Natural killer cell treated with Interleukin-12 subunit alpha and Interleukin-12 subunit beta and Interleukin-15 and Interleukin-18, amount 100 ng/mL, for 72 hours (primary cell): Measurements from ENCODE around the gene RLN1. TPM values are rescaled to one million over a fixed set of nuclear protein-coding genes. Genes with fewer than 3 reads are reported as not detected.
"Not testable (repeated sequence)": the region's sequence is repeated elsewhere in the genome, so short reads cannot be mapped to it uniquely, and the experiment has no call there.

ENCODE experiments used
- ATAC-seq, 2 donors: fragments of 150-1000 bp; cut with Tn5 transposase in 1 of 2; sonication (Bioruptor Pico), chemical (Tn5 transposase) in 1 of 2; 2 replicates each; pipeline ENCODE4 v1.10.0; 2021
- DNase-seq: peaks from one replicate; pipeline ENCODE4 v3.0.0; 2022; ENCODE audit warnings: low spot score
- H3K27ac Mint-ChIP-seq, 2 donors: 1 replicate in 1 of 2; 2 replicates in 1 of 2; pipeline ENCODE4 v1.8.0; 2022; ENCODE audit warnings: mixed read lengths in 2 of 2, mild to moderate bottlenecking in 1 of 2, moderate library complexity in 1 of 2
- H3K27me3 Mint-ChIP-seq, 2 donors: 1 replicate in 1 of 2; 2 replicates in 1 of 2; pipeline ENCODE4 v1.8.0; 2022; ENCODE audit warnings: mixed read lengths in 2 of 2
- H3K36me3 Mint-ChIP-seq: one replicate; pipeline ENCODE4 v1.8.0; 2022; ENCODE audit warnings: mixed read lengths
- H3K4me1 Mint-ChIP-seq, 2 donors: 1 replicate in 1 of 2; 2 replicates in 1 of 2; pipeline ENCODE4 v1.8.0; 2022; ENCODE audit warnings: low read depth in 2 of 2, mixed read lengths in 2 of 2, mild to moderate bottlenecking in 1 of 2
- H3K4me3 Mint-ChIP-seq: one replicate; pipeline ENCODE4 v1.8.0; 2022; ENCODE audit warnings: mixed read lengths
- H3K9me3 Mint-ChIP-seq: 2 replicates; pipeline ENCODE4 v1.8.0; 2022; ENCODE audit warnings: mixed read lengths
- total RNA-seq, 2 donors: library from RNA; stranded (reverse); gene quantifications; one replicate each; pipeline ENCODE4 v1.2.3, GENCODE V29; 2022

Gene RLN1
- total RNA-seq, 2 donors from 2014 or later = 1.1 TPM; not detected in 1

- peak within 1 kb of the TSS in 1 of 2 donors; percentile 68 for H3K27ac Mint-ChIP-seq
- DNase-seq, H3K9me3 Mint-ChIP-seq, H3K36me3 Mint-ChIP-seq, H3K4me1 Mint-ChIP-seq, H3K27me3 Mint-ChIP-seq: not testable (repeated sequence)
- peak within 1 kb of the TSS; percentile 65 for H3K4me3 Mint-ChIP-seq
- peak; percentile 100 for ATAC-seq
Measured at GRCh38 chr9:5303840-5304795, 35.6 kb downstream of the RLN1 start, which contains the start of gene RLN2. Gene RLN2 (minus strand): TSS chr9:5304716. CDS start chr9:5304580, 136 bp downstream.

- no peaks in the 10 kb centered on the region for H3K9me3 Mint-ChIP-seq
Measured at GRCh38 chr9:5301544-5301943, 38.1 kb downstream of the RLN1 start.

GRCh38 chr9:5292141-5292540 is 47.5 kb downstream of the RLN1 start:
- peaks cover 10% of the 10 kb centered on the region for H3K9me3 Mint-ChIP-seq
- H3K27ac Mint-ChIP-seq = no peak overlapping the region
- H3K4me3 Mint-ChIP-seq = no peak overlapping the region
- H3K36me3 Mint-ChIP-seq = peaks cover 35% of the 10 kb centered on the region
- H3K27me3 Mint-ChIP-seq = peaks cover 13 to 20% of the 10 kb centered on the region in 2 donors
- no peak for ATAC-seq
- no peaks in the 10 kb centered on the region for H3K4me1 Mint-ChIP-seq
- DNase-seq = no peak

More at GRCh38 chr9:5301544-5301943, 38.1 kb downstream of the RLN1 start:
- Mint-ChIP-seq H3K27me3 (no peaks in the 10 kb centered on the region), H3K4me1 (peaks cover 4 to 5% of the 10 kb centered on the region in 2 donors), H3K4me3 (no peak overlapping the region), H3K36me3 (no peaks in the 10 kb centered on the region), H3K27ac (no peak overlapping the region)
- DNase-seq (no peak), ATAC-seq (no peak)

- peaks cover 15 to 20% of the 10 kb centered on the region in 2 donors for H3K27me3 Mint-ChIP-seq
- no peak overlapping the region for H3K27ac Mint-ChIP-seq
- peaks cover 2% of the 10 kb centered on the region for H3K9me3 Mint-ChIP-seq
- no peak for DNase-seq
- no peak overlapping the region for H3K4me3 Mint-ChIP-seq
- no peaks in the 10 kb centered on the region for H3K4me1 Mint-ChIP-seq
- ATAC-seq = no peak
- H3K36me3 Mint-ChIP-seq = peaks cover 11% of the 10 kb centered on the region
Measured at GRCh38 chr9:5288591-5288990, 51.1 kb downstream of the RLN1 start.

GRCh38 chr9:5286262-5286661 is 53.4 kb downstream of the RLN1 start:
- Mint-ChIP-seq H3K27ac (no peak overlapping the region), H3K4me1 (no peaks in the 10 kb centered on the region), H3K4me3 (no peak overlapping the region), H3K36me3 (peaks cover 11% of the 10 kb centered on the region), H3K9me3 (peaks cover 2% of the 10 kb centered on the region), H3K27me3 (peaks cover 18 to 20% of the 10 kb centered on the region in 2 donors)
- DNase-seq = no peak
- no peak for ATAC-seq

Other genes starting within 250 kb of the RLN1 start
- not detected for gene INSL6, start 154.2 kb downstream of the RLN1 start, total RNA-seq
- gene INSL4, start 108.5 kb downstream of the RLN1 start, total RNA-seq = not detected
- under 1 TPM in 1 of 2 donors, not detected in 1; 0.40 TPM for gene RLN2, start 35.2 kb downstream of the RLN1 start, total RNA-seq
- gene PLGRKT, start 98.0 kb upstream of the RLN1 start, total RNA-seq = 10 to 100 TPM; 30.7 to 47.4 TPM
- 100 to 1,000 TPM in 1 of 2 donors, 10 to 100 TPM in 1; 97.1 to 242 TPM for gene CD274, start 110.7 kb upstream of the RLN1 start, total RNA-seq
- 1 to 10 TPM in 1 of 2 donors, under 1 TPM in 1; 0.55 to 1.7 TPM for gene PDCD1LG2, start 170.7 kb upstream of the RLN1 start, total RNA-seq